Measurements from ENCODE around the gene E2F1. TPM values are rescaled to one million over a fixed set of nuclear protein-coding genes. Genes with fewer than 3 reads are reported as not detected.

E2F1 gene
- total and polyA plus RNA-seq, 2 of the 4 experiments (the other 2 are of a cell fraction): 10.9 to 14.0 TPM

GRCh38 chr20:33635341-33635740 lies 50.8 kb downstream of the E2F1 start:
- Histone ChIP-seq H3K27ac (ENCODE audit: insufficient read depth, low read length) (no peak overlapping the region), H3K23ac (ENCODE audit: low read depth, low read length) (no peak overlapping the region), H3K9me1 (ENCODE audit: insufficient read depth, low read length) (peaks cover 16% of the 10 kb centered on the region; the same call in 1 of the 2 replicates), H4K8ac (ENCODE audit: low read depth in 2 of 2, low read length in 2 of 2) (no peak overlapping the region), H2BK120ac (ENCODE audit: low read depth, low read length) (no peak overlapping the region), H4K91ac (ENCODE audit: insufficient read depth, low read depth, low read length) (no peak overlapping the region), H2AK5ac (ENCODE audit: low read depth, low read length) (no peak overlapping the region), H2BK15ac (ENCODE audit: low read depth, low read length) (no peak overlapping the region), H3K36me3 (ENCODE audit: control insufficient read depth, insufficient read depth, low read length) (peaks cover 39% of the 10 kb centered on the region), H2AFZ (replicated peaks; ENCODE audit: low read length, poor library complexity) (no peak overlapping the region), H4K5ac (ENCODE audit: low read depth, low read length) (no peak overlapping the region), H3K4me2 (ENCODE audit: low read depth, low read length) (no peak overlapping the region), H3K9ac (ENCODE audit: low read depth, low read length) (no peak overlapping the region), H2AK9ac (replicated peaks; ENCODE audit: low read depth, low read length, poor library complexity) (no peak overlapping the region), H3K14ac (replicated peaks; ENCODE audit: low read depth, low read length) (no peak overlapping the region), H2BK5ac (ENCODE audit: low read depth, low read length, poor library complexity, severe bottlenecking) (no peak overlapping the region), H3K56ac (ENCODE audit: extremely low read depth, insufficient read depth, low read length) (no peak overlapping the region), H3K79me1 (ENCODE audit: low read depth in 1 of 2, low read length in 2 of 2) (no peaks in the 10 kb centered on the region), H3K4me1 (ENCODE audit: control insufficient read depth, insufficient read depth, low read length) (no peaks in the 10 kb centered on the region; the same call in 1 of the 2 replicates), H4K20me1 (ENCODE audit: insufficient read depth, low read length) (no peaks in the 10 kb centered on the region; the same call in 1 of the 2 replicates), H3K18ac (ENCODE audit: low read depth, low read length) (no peak overlapping the region), H2BK20ac (ENCODE audit: low read depth, low read length) (no peak overlapping the region), H3K4ac (ENCODE audit: low read depth, low read length) (no peak overlapping the region), H3K4me3 (ENCODE audit: insufficient read depth, low read depth, low read length) (no peak overlapping the region), H3K27me3 (ENCODE audit: control insufficient read depth, insufficient read depth, low read length) (no peaks in the 10 kb centered on the region), H3K9me3 (ENCODE audit: control insufficient read depth, insufficient read depth, low read length) (no peaks in the 10 kb centered on the region)
- no CpG with 5 or more reads among the region's 3 CpGs for WGBS, 2 experiments (ENCODE audit: extremely low coverage in 2 of 2, insufficient read length in 1 of 2)
- DNase-seq: no peak
- POLR2A ChIA-PET (ENCODE audit: unreplicated experiment): interaction anchor here (0.5 kb wide), 1 partner anchor 132 kb away, joined by 5 read pairs; no protein-coding TSS in a partner anchor
- TF ChIP-seq CTCF (conservative IDR thresholded peaks at IDR 0.05; ENCODE audit: low read depth, low read length): no peak
- TF ChIP-seq RCOR1 (IDR thresholded peaks at IDR 0.05; ENCODE audit: insufficient replicate concordance, low read length): no peak
- TF ChIP-seq ELK1 (IDR thresholded peaks at IDR 0.05; ENCODE audit: borderline replicate concordance, low read depth, low read length): no peak
- no peak for TF ChIP-seq MAZ (IDR thresholded peaks at IDR 0.05; ENCODE audit: borderline replicate concordance, low read depth, low read length)
- no peak for TF ChIP-seq CEBPB (IDR thresholded peaks at IDR 0.05; ENCODE audit: low read depth, low read length)
- TF ChIP-seq BHLHE40 (IDR thresholded peaks at IDR 0.05; ENCODE audit: low read depth, low read length): no peak
- no peak for TF ChIP-seq CHD1 (IDR thresholded peaks at IDR 0.05; ENCODE audit: low read depth, low read length)
- TF ChIP-seq MAFK (IDR thresholded peaks at IDR 0.05; ENCODE audit: low read depth, low read length): no peak
- no peak for TF ChIP-seq SMC3 (IDR thresholded peaks at IDR 0.05; ENCODE audit: low read depth, low read length)
- TF ChIP-seq RFX5 (IDR thresholded peaks at IDR 0.05; ENCODE audit: low read depth, low read length): no peak
- no peak for TF ChIP-seq POLR2A (IDR thresholded peaks at IDR 0.05; ENCODE audit: low read depth, low read length)
- TF ChIP-seq FOS (IDR thresholded peaks at IDR 0.05; ENCODE audit: low read depth, low read length): no peak
- no peak for TF ChIP-seq RAD21 (IDR thresholded peaks at IDR 0.05; ENCODE audit: low read length)
- no peak for TF ChIP-seq MXI1 (IDR thresholded peaks at IDR 0.05; ENCODE audit: borderline replicate concordance, low read depth, low read length)
- TF ChIP-seq NFE2L2 (IDR thresholded peaks at IDR 0.05; ENCODE audit: low read depth, low read length): no peak
- no peak for TF ChIP-seq USF2 (IDR thresholded peaks at IDR 0.05; ENCODE audit: low read depth, low read length)
- CTCF ChIA-PET: interaction anchor here (0.6 kb wide), 1 partner anchor 119 kb away, joined by 3 read pairs; no protein-coding TSS in a partner anchor
- no peak for ATAC-seq (ENCODE audit: low read depth)
- dilution Hi-C loops (cut with HindIII; ENCODE audit: low sequenced_read_pairs, unreplicated experiment) (no loop called here), intact Hi-C loops (cut with micrococcal nuclease) (no loop called here), in situ Hi-C loops (cut with MboI; ENCODE audit: low sequenced_read_pairs) (no loop called here)
- no TSS peak for BruUV-seq (replicated peaks)
